Germinal center (tissue), 1 donor: ENCODE measurements around the gene SPATA18.
"Not testable (repeated sequence)": the region's sequence is repeated elsewhere in the genome, so short reads cannot be mapped to it uniquely, and the experiment has no call there.

Experiments used
- DNase-seq: peaks from one replicate; pipeline ENCODE4 v3.0.0; 2012; ENCODE audit warnings: mixed read lengths, low spot score

SPATA18 gene

GRCh38 chr4:52107745-52108144 is 56.6 kb downstream of the SPATA18 start:
- DNase-seq, result no peak

GRCh38 chr4:52110171-52110570 is 59.1 kb downstream of the SPATA18 start:
- no peak for DNase-seq

- DNase-seq, result no peak
Observed at GRCh38 chr4:52111995-52112394, 60.9 kb downstream of the SPATA18 start.

GRCh38 chr4:52112411-52112810 is 61.3 kb downstream of the SPATA18 start:
- DNase-seq, result no peak

- no peak for DNase-seq
Observed at GRCh38 chr4:52116641-52117040, 65.5 kb downstream of the SPATA18 start.

- DNase-seq, result no peak
Observed at GRCh38 chr4:52126226-52126625, 75.1 kb downstream of the SPATA18 start.

GRCh38 chr4:52126966-52127365 is 75.9 kb downstream of the SPATA18 start:
- no peak for DNase-seq

GRCh38 chr4:52135171-52135570 is 84.1 kb downstream of the SPATA18 start:
- no peak for DNase-seq

GRCh38 chr4:52137152-52137551 is 86.0 kb downstream of the SPATA18 start:
- DNase-seq, result not testable (repeated sequence)

- DNase-seq, result no peak
Observed at GRCh38 chr4:52142816-52143215, 91.7 kb downstream of the SPATA18 start.

GRCh38 chr4:52143815-52144214 is 92.7 kb downstream of the SPATA18 start:
- DNase-seq, result no peak

GRCh38 chr4:52144372-52144771 is 93.3 kb downstream of the SPATA18 start:
- no peak for DNase-seq
